HG03432 (cell line): Measurements from ENCODE around the gene ERAS.
"Not testable (repeated sequence)": the region's sequence is repeated elsewhere in the genome, so short reads cannot be mapped to it uniquely, and the experiment has no call there.

Experiments
- ATAC-seq: cut with Tn5 transposase; IDR thresholded peaks from one replicate; pipeline ENCODE4 v1.9.1; 2021; ENCODE audit warnings: mild to moderate bottlenecking, moderate library complexity; ENCODE audit not compliant: unreplicated experiment

The ERAS gene

GRCh38 chrX:48831136-48831908, 5.0 kb downstream of the ERAS start:
- ATAC-seq, result no peak

DNA sequence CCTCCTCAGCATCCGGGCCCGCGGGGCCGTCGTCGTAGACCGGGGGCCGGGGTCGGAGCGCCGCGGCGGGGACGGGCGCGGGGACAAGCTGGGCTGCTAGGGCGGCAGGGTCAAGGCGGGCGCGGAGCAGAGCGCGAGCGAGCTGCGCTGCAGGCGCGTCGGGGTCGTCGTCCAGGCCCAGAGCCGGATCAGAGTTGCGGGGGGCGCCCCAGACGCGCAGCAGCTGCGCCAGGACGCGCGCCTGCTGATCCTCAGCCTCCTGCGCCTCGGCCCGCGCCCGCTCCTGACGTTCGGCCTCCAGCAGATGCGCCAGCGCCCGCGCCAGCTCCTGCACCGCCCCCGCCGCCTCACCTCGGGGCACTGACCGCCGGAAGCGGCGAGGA, 5.6 kb downstream of the ERAS start:
- ATAC-seq, result no peak

DNA sequence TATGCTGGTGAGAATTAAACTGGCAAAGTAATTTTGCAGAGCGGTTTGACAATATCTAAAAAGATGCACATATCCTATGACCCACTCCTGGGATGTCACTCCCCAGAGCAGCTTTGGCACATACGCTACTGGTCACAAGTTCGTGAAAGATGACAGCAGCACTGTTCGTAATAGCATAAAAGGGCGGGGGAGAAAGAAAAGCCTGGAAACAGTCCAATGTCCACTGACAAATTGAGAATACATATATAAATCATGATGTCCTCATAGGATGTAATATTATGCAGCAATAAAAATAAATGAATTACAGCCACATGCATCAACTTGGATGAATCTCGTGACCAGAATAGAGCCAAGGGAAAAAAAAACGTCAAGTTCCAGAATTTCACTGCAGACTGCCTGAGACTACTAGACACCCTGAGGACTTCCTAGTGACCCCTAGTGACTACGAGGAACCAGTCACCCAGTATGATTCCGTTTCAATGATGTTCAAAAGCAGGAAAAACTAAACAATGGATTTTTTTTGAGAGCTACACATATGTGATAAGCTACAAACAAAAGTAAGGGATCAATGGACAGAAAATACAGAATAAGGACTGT, 7.3 kb downstream of the ERAS start:
- no peak for ATAC-seq

DNA sequence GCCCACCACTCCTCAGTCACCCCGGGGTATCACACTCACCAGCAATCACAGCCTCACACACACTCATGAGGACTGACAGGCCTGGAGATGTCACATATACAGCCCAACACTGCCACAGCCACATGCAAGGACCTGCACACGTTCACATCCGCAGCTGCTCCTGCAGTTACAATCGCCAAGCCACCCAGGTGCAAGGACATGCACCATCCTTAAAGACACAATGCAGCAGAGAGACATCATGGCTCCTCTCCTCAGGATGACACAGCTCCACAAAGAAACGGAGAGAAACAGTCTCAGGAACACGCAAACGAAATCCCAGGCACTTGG, 8.0 kb downstream of the ERAS start:
- ATAC-seq, result no peak

GRCh38 chrX:48835524-48836329, 9.4 kb downstream of the ERAS start, which contains the start of gene PCSK1N:
TSS of gene PCSK1N (minus strand) at chrX:48835610. CDS start at chrX:48835532, 78 bp downstream.
- ATAC-seq, result no peak

DNA sequence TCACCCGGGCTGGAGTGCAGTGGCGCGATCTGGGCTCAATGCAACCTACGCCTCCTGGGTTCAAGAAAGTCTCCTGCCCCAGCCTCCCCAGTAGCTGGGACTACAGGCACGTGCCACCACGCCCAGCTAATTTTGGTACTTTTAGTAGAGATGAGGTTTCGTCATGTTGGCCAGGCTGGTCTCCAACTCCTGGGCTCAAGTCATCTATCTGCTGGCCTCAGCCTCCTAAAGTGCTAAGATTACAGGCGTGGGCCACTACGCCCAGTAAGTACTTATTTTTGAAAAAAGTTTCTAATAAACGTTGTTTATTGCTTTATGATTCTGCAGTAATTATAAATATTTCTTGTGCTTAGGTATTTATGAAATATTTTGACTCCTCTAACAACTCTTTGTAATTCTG, 13.4 kb downstream of the ERAS start:
- no peak for ATAC-seq

DNA sequence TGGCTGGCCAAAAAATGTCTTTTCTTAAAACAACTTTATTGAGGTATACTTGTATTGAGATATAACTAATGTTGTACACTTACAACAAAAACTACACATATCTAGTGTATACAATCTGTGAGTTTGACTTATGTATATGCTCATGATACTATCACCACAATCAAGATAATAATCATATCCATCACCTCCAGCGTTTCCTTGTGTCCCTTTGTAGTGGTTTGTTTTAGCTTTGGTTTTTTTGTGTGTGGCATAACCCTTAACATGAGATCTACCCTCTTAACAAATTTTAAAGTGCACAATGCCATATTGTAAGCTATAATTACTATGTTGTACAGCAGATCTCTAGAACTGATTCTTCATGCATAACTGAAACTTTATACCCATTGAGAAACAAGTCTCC, 22.5 kb downstream of the ERAS start:
- ATAC-seq, result no peak

DNA sequence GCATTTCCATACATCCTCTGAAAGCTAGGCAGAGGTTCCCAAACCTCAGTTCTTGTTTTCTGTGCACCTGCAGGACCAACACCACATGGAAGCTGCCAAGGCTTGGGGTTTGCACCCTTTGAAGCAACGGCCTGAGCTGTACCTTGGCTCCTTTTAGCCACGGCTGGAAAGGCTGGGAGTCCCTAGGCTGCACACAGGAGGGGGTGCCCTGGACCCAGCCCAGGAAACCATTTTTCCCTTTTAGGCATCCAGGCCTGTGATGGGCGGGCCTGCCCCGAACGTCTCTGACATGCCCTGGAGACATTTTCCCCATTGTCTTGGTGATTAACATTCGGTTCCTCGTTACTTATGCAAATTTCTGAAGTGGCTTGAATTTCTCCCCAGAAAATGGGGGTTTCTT, 26.5 kb downstream of the ERAS start:
- ATAC-seq, result no peak

- not testable (repeated sequence) for ATAC-seq
These were observed 27.2 kb downstream of the ERAS start for GRCh38 chrX:48853494-48853893.

DNA sequence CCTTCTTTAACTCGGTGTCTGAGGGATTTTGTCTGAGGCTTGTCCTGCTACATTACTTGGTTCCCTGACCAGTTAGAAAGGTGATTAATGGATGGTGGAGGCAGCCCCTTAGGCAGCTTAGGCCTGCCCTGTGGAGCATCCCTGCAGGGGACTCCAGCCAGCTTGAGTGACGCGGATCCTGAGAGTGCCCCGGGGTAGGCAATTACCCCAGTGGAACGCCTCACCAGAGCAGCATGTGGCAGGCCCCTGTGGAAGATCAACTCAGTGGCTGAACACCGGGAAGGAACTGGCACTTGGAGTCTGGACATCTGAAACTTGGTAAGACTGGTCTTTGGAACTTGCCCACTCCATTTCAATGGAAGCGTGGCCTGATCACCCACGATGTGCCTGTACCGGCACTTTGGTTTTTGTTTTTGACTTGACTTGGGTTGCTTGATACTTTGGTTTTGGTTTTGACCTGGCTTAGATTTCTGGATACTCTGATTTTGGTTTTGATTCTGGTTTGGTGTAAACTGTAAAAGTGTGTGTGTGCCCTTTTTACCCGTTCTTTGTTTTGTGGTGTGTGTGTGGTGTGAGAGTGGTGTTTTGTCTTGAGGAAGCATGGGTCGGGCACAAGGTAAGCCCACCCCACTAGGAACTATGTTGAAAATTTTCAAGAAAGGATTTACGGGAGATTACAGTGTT, 27.9 kb downstream of the ERAS start:
- ATAC-seq, result not testable (repeated sequence)

GRCh38 chrX:48854898-48855297, 28.6 kb downstream of the ERAS start:
- no peak for ATAC-seq

GRCh38 chrX:48864210-48864609, 37.9 kb downstream of the ERAS start:
- no peak for ATAC-seq

GRCh38 chrX:48872017-48872416, 45.7 kb downstream of the ERAS start:
- ATAC-seq, result not testable (repeated sequence)

DNA sequence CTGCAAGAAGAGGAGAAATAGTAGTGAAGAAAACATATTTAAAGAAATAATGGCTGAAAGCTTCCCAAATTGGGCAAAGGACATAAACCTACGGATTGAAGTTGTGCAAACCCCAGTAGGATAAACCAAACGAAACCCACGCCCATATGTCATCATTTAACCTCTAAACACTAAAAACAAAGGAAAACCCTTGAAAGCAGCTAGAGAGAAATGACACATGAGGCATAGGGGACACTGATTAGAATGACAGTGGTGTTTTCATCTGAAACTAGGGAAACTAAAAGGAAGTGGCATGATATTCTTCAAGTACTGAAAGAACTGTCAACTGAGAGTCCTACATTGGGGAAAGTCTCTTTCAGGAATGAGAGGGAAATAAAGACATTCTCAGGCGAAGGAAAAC, 50.6 kb downstream of the ERAS start:
- ATAC-seq, result not testable (repeated sequence)
